Epithelial cell of proximal tubule (primary cell): ENCODE data around the gene PPFIA4. TPM values are rescaled to one million over a fixed set of nuclear protein-coding genes. Genes with fewer than 3 reads are reported as not detected.

Experiments
- DNase-seq: peaks from one replicate; pipeline ENCODE4 v3.0.0-alpha.2; 2011; ENCODE audit warnings: low read depth
- H3K4me3 ChIP-seq: 2 replicates; pipeline ENCODE4 v1.5.1; 2011; ENCODE audit warnings: low read depth, mild to moderate bottlenecking, low read length
- CTCF ChIP-seq: conservative IDR thresholded peaks from 2 replicates; pipeline ENCODE4 v1.5.1; 2012; ENCODE audit warnings: low read depth, mild to moderate bottlenecking, low read length
- total RNA-seq: library from RNA; depleted of rRNA; stranded (reverse); fragments of >200 nt; gene quantifications from 2 replicates; pipeline ENCODE4 v1.2.3, GENCODE V29; 2015

Gene PPFIA4
- total RNA-seq, 1 donor from 2014 or later = 11.6 TPM

- DNase-seq = no peak
- no peak for TF ChIP-seq CTCF
- H3K4me3 ChIP-seq = no peak overlapping the region
Observed at GRCh38 chr1:203060115-203060514, 33.8 kb downstream of the PPFIA4 start.

GRCh38 chr1:203063287-203063686 is 37.0 kb downstream of the PPFIA4 start:
- DNase-seq = no peak
- no peak for TF ChIP-seq CTCF
- no peak overlapping the region for H3K4me3 ChIP-seq

GRCh38 chr1:203065191-203065590 is 38.9 kb downstream of the PPFIA4 start:
- no peak overlapping the region for H3K4me3 ChIP-seq
- TF ChIP-seq CTCF = no peak

GRCh38 chr1:203065986-203066385 is 39.7 kb downstream of the PPFIA4 start:
- no peak for TF ChIP-seq CTCF
- no peak for DNase-seq

More at GRCh38 chr1:203065191-203065590, 38.9 kb downstream of the PPFIA4 start:
- DNase-seq = no peak

GRCh38 chr1:203066965-203067364 is 40.7 kb downstream of the PPFIA4 start:
- DNase-seq = no peak
- no peak for TF ChIP-seq CTCF
- no peak overlapping the region for H3K4me3 ChIP-seq

More at GRCh38 chr1:203065986-203066385, 39.7 kb downstream of the PPFIA4 start:
- H3K4me3 ChIP-seq = no peak overlapping the region

GRCh38 chr1:203069030-203069747 is 42.9 kb downstream of the PPFIA4 start:
- no peak overlapping the region for H3K4me3 ChIP-seq
- no peak for TF ChIP-seq CTCF
- DNase-seq = no peak
